ENCODE results near the gene TCF25. TPM values are rescaled to one million over a fixed set of nuclear protein-coding genes. Genes with fewer than 3 reads are reported as not detected.

The TCF25 gene
- total RNA-seq, 1 donor from 2014 or later, result 149 TPM

- no peaks in the 10 kb centered on the region for H3K36me3 ChIP-seq (ENCODE audit: control insufficient read depth, insufficient read depth, low read length)
- no peak overlapping the region for H3K4me3 ChIP-seq (ENCODE audit: low read depth, low read length)
- H3K27me3 ChIP-seq (ENCODE audit: control insufficient read depth, insufficient read depth, low read length), result no peaks in the 10 kb centered on the region
- DNase-seq (ENCODE audit: low read depth), result no peak
- TF ChIP-seq CTCF (IDR thresholded peaks at IDR 0.05; ENCODE audit: insufficient read depth, low read length, poor library complexity, severe bottlenecking), result no peak
Observed at GRCh38 chr16:89861648-89862047, 11.7 kb upstream of the TCF25 start.

GRCh38 chr16:89862732-89863131, 10.7 kb upstream of the TCF25 start:
- H3K4me3 ChIP-seq (ENCODE audit: low read depth, low read length), result no peak overlapping the region
- no peaks in the 10 kb centered on the region for H3K36me3 ChIP-seq (ENCODE audit: control insufficient read depth, insufficient read depth, low read length)
- DNase-seq (ENCODE audit: low read depth), result no peak
- H3K27me3 ChIP-seq (ENCODE audit: control insufficient read depth, insufficient read depth, low read length), result no peaks in the 10 kb centered on the region
- no peak for TF ChIP-seq CTCF (IDR thresholded peaks at IDR 0.05; ENCODE audit: insufficient read depth, low read length, poor library complexity, severe bottlenecking)

- no peak for DNase-seq (ENCODE audit: low read depth)
Observed at GRCh38 chr16:89863741-89864526, 9.5 kb upstream of the TCF25 start.

GRCh38 chr16:89864527-89864820, 8.9 kb upstream of the TCF25 start:
- DNase-seq (ENCODE audit: low read depth), result no peak
- no peaks in the 10 kb centered on the region for H3K27me3 ChIP-seq (ENCODE audit: control insufficient read depth, insufficient read depth, low read length)
- H3K4me3 ChIP-seq (ENCODE audit: low read depth, low read length), result no peak overlapping the region
- no peak for TF ChIP-seq CTCF (IDR thresholded peaks at IDR 0.05; ENCODE audit: insufficient read depth, low read length, poor library complexity, severe bottlenecking)
- no peaks in the 10 kb centered on the region for H3K36me3 ChIP-seq (ENCODE audit: control insufficient read depth, insufficient read depth, low read length)

More at GRCh38 chr16:89863741-89864526, 9.5 kb upstream of the TCF25 start:
- Histone ChIP-seq H3K4me3 (ENCODE audit: low read depth, low read length) (no peak overlapping the region), H3K27me3 (ENCODE audit: control insufficient read depth, insufficient read depth, low read length) (no peaks in the 10 kb centered on the region), H3K36me3 (ENCODE audit: control insufficient read depth, insufficient read depth, low read length) (no peaks in the 10 kb centered on the region)
- no peak for TF ChIP-seq CTCF (IDR thresholded peaks at IDR 0.05; ENCODE audit: insufficient read depth, low read length, poor library complexity, severe bottlenecking)

- no peak for TF ChIP-seq CTCF (IDR thresholded peaks at IDR 0.05; ENCODE audit: insufficient read depth, low read length, poor library complexity, severe bottlenecking)
- DNase-seq (ENCODE audit: low read depth), result no peak
- H3K4me3 ChIP-seq (ENCODE audit: low read depth, low read length), result no peak overlapping the region
- no peaks in the 10 kb centered on the region for H3K36me3 ChIP-seq (ENCODE audit: control insufficient read depth, insufficient read depth, low read length)
- H3K27me3 ChIP-seq (ENCODE audit: control insufficient read depth, insufficient read depth, low read length), result no peaks in the 10 kb centered on the region
Observed at GRCh38 chr16:89867918-89868317, 5.5 kb upstream of the TCF25 start.

GRCh38 chr16:89869911-89870310, 3.5 kb upstream of the TCF25 start:
- no peak for DNase-seq (ENCODE audit: low read depth)
- Histone ChIP-seq H3K27me3 (ENCODE audit: control insufficient read depth, insufficient read depth, low read length) (no peaks in the 10 kb centered on the region), H3K4me3 (ENCODE audit: low read depth, low read length) (no peak overlapping the region), H3K36me3 (ENCODE audit: control insufficient read depth, insufficient read depth, low read length) (no peaks in the 10 kb centered on the region)
- no peak for TF ChIP-seq CTCF (IDR thresholded peaks at IDR 0.05; ENCODE audit: insufficient read depth, low read length, poor library complexity, severe bottlenecking)
